K562 (cell line): ENCODE measurements around the gene PIK3AP1. TPM values are rescaled to one million over a fixed set of nuclear protein-coding genes. Genes with fewer than 3 reads are reported as not detected.

ENCODE experiments used
- CBFA2T2 ChIP-seq: fragments of 450-650 bp; conservative IDR thresholded peaks from 2 replicates; pipeline ENCODE4 v1.6.1; 2017; ENCODE audit warnings: mild to moderate bottlenecking
- CBFA2T3 ChIP-seq: fragments of 450-650 bp; IDR thresholded peaks from 2 replicates; pipeline ENCODE4 v1.6.1; 2017
- DLX4 ChIP-seq: fragments of 250-450 bp; sonication (Bioruptor Pico); IDR thresholded peaks from 2 replicates; pipeline ENCODE4 v1.6.1; 2021; ENCODE audit warnings: mild to moderate bottlenecking
- E2F3 ChIP-seq: fragments of 250-450 bp; sonication (Bioruptor Pico); IDR thresholded peaks from 2 replicates; pipeline ENCODE4 v1.4.0; 2020; ENCODE audit warnings: mild to moderate bottlenecking
- GTF2A2 ChIP-seq: IDR thresholded peaks from 2 replicates; pipeline ENCODE4 v1.6.1; 2016; ENCODE audit warnings: mild to moderate bottlenecking, missing genetic modification characterization, missing compliant biosample characterization
- MAZ ChIP-seq, 2 experiments: fragments of 450-650 bp in 1 of 2; sonication (generic) in 1 of 2; formaldehyde crosslinking; IDR thresholded peaks in 1 of 2; conservative IDR thresholded peaks in 1 of 2; 2 replicates each; pipeline versions ENCODE4 v1.4.0 to v1.5.0; 2020; ENCODE audit warnings: mild to moderate bottlenecking in 1 of 2, missing genetic modification reagents in 1 of 2
- MBD1 ChIP-seq: fragments of 250-450 bp; sonication (Bioruptor Pico); IDR thresholded peaks from 2 replicates; pipeline ENCODE4 v1.8.0; 2022; ENCODE audit warnings: inconsistent platforms
- MEIS2 ChIP-seq: fragments of 450-650 bp; IDR thresholded peaks from 2 replicates; pipeline ENCODE4 v1.6.1; 2014; ENCODE audit warnings: mild to moderate bottlenecking; ENCODE audit not compliant: partially characterized antibody
- NFYB ChIP-seq: IDR thresholded peaks from 2 replicates; pipeline ENCODE4 v1.6.1; 2011; ENCODE audit warnings: mild to moderate bottlenecking, moderate library complexity; ENCODE audit not compliant: insufficient read length; ENCODE audit errors: extremely low read depth
- POLR2A ChIP-seq: fragments of 450-650 bp; conservative IDR thresholded peaks from 2 replicates; pipeline ENCODE4 v1.6.1; 2016
- POLR2B ChIP-seq: fragments of 450-650 bp; IDR thresholded peaks from 2 replicates; pipeline ENCODE4 v1.6.1; 2018; ENCODE audit warnings: low read depth; ENCODE audit not compliant: partially characterized antibody
- SMARCE1 ChIP-seq: fragments of 450-650 bp; IDR thresholded peaks from 2 replicates; pipeline ENCODE4 v1.7.1; 2016; ENCODE audit warnings: mild to moderate bottlenecking
- TAF15 ChIP-seq: fragments of 200-400 bp; formaldehyde crosslinking; IDR thresholded peaks from 2 replicates; pipeline ENCODE4 v1.6.1; 2017; ENCODE audit warnings: mild to moderate bottlenecking, low read depth, low read length, moderate library complexity
- TFE3 ChIP-seq: fragments of 450-650 bp; formaldehyde crosslinking; IDR thresholded peaks from 2 replicates; pipeline ENCODE4 v1.4.0; 2020; ENCODE audit warnings: mild to moderate bottlenecking, mixed read lengths
- THRB ChIP-seq: fragments of 450-650 bp; formaldehyde crosslinking; conservative IDR thresholded peaks from 2 replicates; pipeline ENCODE4 v1.4.0; 2022; ENCODE audit warnings: mild to moderate bottlenecking, missing genetic modification characterization
- ZBTB34 ChIP-seq: fragments of 250-450 bp; sonication (Bioruptor Pico); IDR thresholded peaks from 2 replicates; pipeline ENCODE4 v1.8.0; 2021; ENCODE audit warnings: mild to moderate bottlenecking, moderate library complexity
- ZBTB5 ChIP-seq: fragments of 450-650 bp; IDR thresholded peaks from 2 replicates; pipeline ENCODE4 v1.6.1; 2017; ENCODE audit warnings: antibody characterized with exemption
- ZC3H11A ChIP-seq: IDR thresholded peaks from 2 replicates; pipeline ENCODE4 v1.6.1; 2012; ENCODE audit warnings: low read depth, low read length, improper control_type of control experiment
- ZFP36 ChIP-seq: fragments of 150-350 bp; IDR thresholded peaks from 2 replicates; pipeline ENCODE4 v1.6.1; 2018; ENCODE audit warnings: low read length, low read depth; ENCODE audit not compliant: partially characterized antibody
- ZNF146 ChIP-seq: IDR thresholded peaks from one replicate; pipeline ENCODE4 v1.6.1; 2018; ENCODE audit warnings: missing compliant biosample characterization; ENCODE audit not compliant: unreplicated experiment
- ZNF274 ChIP-seq: IDR thresholded peaks from 2 replicates; pipeline ENCODE4 v1.6.1; 2011; ENCODE audit warnings: low read depth, mild to moderate bottlenecking, low read length, moderate library complexity, borderline replicate concordance
- ZNF282 ChIP-seq: sonication (generic); formaldehyde crosslinking; IDR thresholded peaks from 2 replicates; pipeline ENCODE4 v1.8.1; 2023; ENCODE audit warnings: missing genetic modification reagents
- ZNF354B ChIP-seq: fragments of 250-450 bp; sonication (Bioruptor Pico); IDR thresholded peaks from 2 replicates; pipeline ENCODE4 v1.4.0; 2020
- polyA plus RNA-seq, 8 experiments: library from polyadenylated mRNA; depleted of rRNA in 4 of 8; stranded (reverse) in 5 of 8; unstranded in 3 of 8; fragments of >200 nt; fragmentation: Nextera tagmentation in 2 of 8; fragmentation: Illumina TruSeq in 1 of 8; extraction: Ambion mirVana in 2 of 8; extraction: Trizol in 1 of 8; gene quantifications; 2 replicates each; pipeline versions ENCODE4 v1.2.1 to v1.2.3, GENCODE V29; 2011 to 2014; ENCODE audit warnings: inconsistent platforms in 1 of 8, missing spikeins in 1 of 8
- total RNA-seq, 7 experiments: library from RNA; depleted of rRNA in 6 of 7; stranded (reverse); fragments of >200 nt in 6 of 7; fragmentation: Illumina TruSeq in 2 of 7; extraction: Trizol in 2 of 7; gene quantifications; 2 replicates each; pipeline versions ENCODE4 v1.2.1 to v1.2.3, GENCODE V29; 2011 to 2021; ENCODE audit warnings: low replicate concordance in 1 of 7

Gene PIK3AP1
- total and polyA plus RNA-seq, 9 of the 15 experiments (the other 6 are each of a cell fraction or from before 2014, with no cell fraction given), result 0.20 to 2.4 (median 1.4) TPM

- peak; percentile 81 for TF ChIP-seq CBFA2T2
- no peak for TF ChIP-seq E2F3
- no peak for TF ChIP-seq SMARCE1
- no peak for TF ChIP-seq GTF2A2 (tag)
- no peak for TF ChIP-seq POLR2A
- TF ChIP-seq ZNF354B (CRISPR knock-in tag), result no peak
- TF ChIP-seq MAZ (CRISPR knock-in tag; conservative IDR thresholded peaks at IDR 0.05 in 1 of 2, IDR thresholded peaks at IDR 0.05 in 1 of 2), result no peak
- no peak for TF ChIP-seq TFE3 (CRISPR knock-in tag)
- TF ChIP-seq DLX4 (CRISPR knock-in tag), result no peak
- no peak for TF ChIP-seq ZNF274
- TF ChIP-seq ZBTB5, result no peak
- no peak for TF ChIP-seq POLR2B
- peak; percentile 89 for TF ChIP-seq CBFA2T3
- TF ChIP-seq ZNF282 (CRISPR knock-in tag), result no peak
- no peak for TF ChIP-seq THRB (CRISPR knock-in tag)
- no peak for TF ChIP-seq ZFP36
- TF ChIP-seq TAF15, result no peak
- TF ChIP-seq ZC3H11A, result no peak
- no peak for TF ChIP-seq NFYB
- TF ChIP-seq MBD1 (CRISPR knock-in tag), result no peak
- peak; percentile 32 for TF ChIP-seq MEIS2
- 0 out of 2 replicates have a peak, but pooled peaks have one; percentile 66 for TF ChIP-seq ZBTB34
- no peak for TF ChIP-seq ZNF146
These were observed 105.8 kb downstream of the PIK3AP1 start (continued) for GRCh38 chr10:96614515-96614914.
